HG03378 (cell line): Measurements from ENCODE around the gene ALDH1A1.

Source experiments
- ATAC-seq: cut with Tn5 transposase; IDR thresholded peaks from one replicate; pipeline ENCODE4 v1.9.1; 2021; ENCODE audit warnings: mild to moderate bottlenecking, moderate library complexity; ENCODE audit not compliant: unreplicated experiment

Gene ALDH1A1

GRCh38 chr9:72979405-72980100, 26.7 kb upstream of the ALDH1A1 start:
- ATAC-seq = no peak

GRCh38 chr9:72978744-72979143, 25.9 kb upstream of the ALDH1A1 start:
- ATAC-seq = no peak

GRCh38 chr9:72977670-72978069, 24.8 kb upstream of the ALDH1A1 start:
- no peak for ATAC-seq

- no peak for ATAC-seq
Observed at GRCh38 chr9:72974501-72974900, 21.6 kb upstream of the ALDH1A1 start.

GRCh38 chr9:72972636-72973035, 19.8 kb upstream of the ALDH1A1 start:
- ATAC-seq = no peak

GRCh38 chr9:72971411-72971810, 18.6 kb upstream of the ALDH1A1 start:
- no peak for ATAC-seq

- ATAC-seq = no peak
Observed at GRCh38 chr9:72960446-72960845, 7.6 kb upstream of the ALDH1A1 start.

- no peak for ATAC-seq
Observed at GRCh38 chr9:72958485-72959281, 5.8 kb upstream of the ALDH1A1 start.

- ATAC-seq = no peak
Observed at GRCh38 chr9:72955571-72955970, 2.7 kb upstream of the ALDH1A1 start.

- no peak for ATAC-seq
Observed at GRCh38 chr9:72955126-72955455, 2.2 kb upstream of the ALDH1A1 start.

- ATAC-seq = no peak
Observed at GRCh38 chr9:72954431-72955125, 1.7 kb upstream of the ALDH1A1 start.

GRCh38 chr9:72952381-72952690, 517 bp downstream of the ALDH1A1 start:
- ATAC-seq = no peak

- no peak for ATAC-seq
Observed at GRCh38 chr9:72951520-72952380, 1.1 kb downstream of the ALDH1A1 start.

- no peak for ATAC-seq
Observed at GRCh38 chr9:72950875-72951442, 1.9 kb downstream of the ALDH1A1 start.

- no peak for ATAC-seq
Observed at GRCh38 chr9:72949918-72950325, 2.9 kb downstream of the ALDH1A1 start.

GRCh38 chr9:72949244-72949582, 3.6 kb downstream of the ALDH1A1 start:
- no peak for ATAC-seq

GRCh38 chr9:72948575-72949243, 4.1 kb downstream of the ALDH1A1 start:
- ATAC-seq = no peak

GRCh38 chr9:72947984-72948465, 4.8 kb downstream of the ALDH1A1 start:
- no peak for ATAC-seq

GRCh38 chr9:72946821-72947220, 6.0 kb downstream of the ALDH1A1 start:
- no peak for ATAC-seq

GRCh38 chr9:72946318-72946717, 6.5 kb downstream of the ALDH1A1 start:
- no peak for ATAC-seq
